ENCODE data around the gene OCEL1.
"Not testable (repeated sequence)": the region's sequence is repeated elsewhere in the genome, so short reads cannot be mapped to it uniquely, and the experiment has no call there.

Gene OCEL1, protein sequence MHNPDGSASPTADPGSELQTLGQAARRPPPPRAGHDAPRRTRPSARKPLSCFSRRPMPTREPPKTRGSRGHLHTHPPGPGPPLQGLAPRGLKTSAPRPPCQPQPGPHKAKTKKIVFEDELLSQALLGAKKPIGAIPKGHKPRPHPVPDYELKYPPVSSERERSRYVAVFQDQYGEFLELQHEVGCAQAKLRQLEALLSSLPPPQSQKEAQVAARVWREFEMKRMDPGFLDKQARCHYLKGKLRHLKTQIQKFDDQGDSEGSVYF

DNA sequence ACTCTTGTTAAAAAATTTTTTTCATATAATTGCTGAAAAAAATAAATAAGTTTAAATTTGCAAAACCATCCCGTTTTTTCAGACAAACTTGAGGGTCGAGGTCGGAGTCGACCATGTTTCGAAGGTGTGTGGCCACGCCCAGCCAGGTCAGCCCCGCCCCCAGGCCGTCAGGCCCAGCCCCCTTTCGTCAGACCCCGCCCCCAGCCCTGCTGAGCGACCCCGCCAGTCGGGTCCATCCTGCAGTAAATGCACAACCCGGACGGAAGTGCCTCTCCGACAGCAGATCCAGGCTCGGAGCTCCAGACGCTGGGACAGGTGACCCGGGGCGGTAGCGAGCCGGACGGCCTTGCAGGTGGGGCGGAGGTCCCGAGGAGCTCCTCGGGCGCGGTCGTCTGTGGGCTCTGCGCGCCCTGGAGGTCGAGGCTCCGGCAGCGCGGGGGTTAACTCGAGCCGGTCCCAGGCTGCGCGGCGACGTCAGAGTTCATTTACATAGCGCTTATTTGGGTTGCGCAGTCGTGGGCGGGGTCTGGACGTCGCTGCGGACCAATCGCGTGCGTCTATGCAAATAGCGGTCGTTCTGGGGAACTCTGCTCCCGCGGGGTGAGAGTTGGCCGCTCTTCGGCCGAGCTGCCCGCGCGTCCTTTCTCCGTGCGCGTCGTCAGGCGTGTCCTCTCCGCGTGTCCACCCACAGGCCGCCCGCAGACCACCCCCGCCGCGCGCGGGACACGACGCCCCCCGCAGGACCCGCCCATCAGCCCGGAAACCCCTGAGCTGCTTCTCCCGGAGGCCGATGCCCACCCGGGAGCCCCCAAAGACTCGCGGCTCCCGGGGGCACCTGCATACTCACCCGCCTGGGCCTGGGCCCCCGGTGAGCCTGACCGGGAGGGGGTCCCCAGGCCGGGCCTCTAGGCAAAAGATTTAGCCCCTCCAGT is at the start of gene OCEL1:
TSS of gene OCEL1 (plus strand) at position 225 of the 932 bp plus-strand sequence. CDS start at position 247, 22 bp downstream.
- peak; percentile 94 for DNase-seq (ENCODE audit: low read depth)

DNA sequence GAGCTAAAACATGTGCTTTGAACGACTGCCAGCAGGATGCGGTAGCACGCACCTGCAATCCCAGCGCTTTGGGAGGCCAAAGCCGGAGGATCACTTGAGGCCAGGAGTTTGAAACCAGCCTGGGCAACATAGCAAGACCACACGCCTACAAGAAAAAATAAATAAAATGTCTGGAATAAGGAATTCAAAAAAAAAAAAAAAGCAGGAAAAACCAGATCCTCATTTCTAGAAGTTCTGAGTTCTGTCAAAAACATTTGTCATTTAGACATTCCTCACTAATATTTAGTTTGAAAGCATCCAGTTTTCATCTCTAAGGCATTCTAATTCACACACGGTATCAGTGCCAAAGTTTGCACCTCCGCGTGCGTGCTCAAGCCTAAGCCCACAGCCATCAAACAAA is 47.7 kb upstream of the OCEL1 start:
- no peak for DNase-seq (ENCODE audit: low read depth)

DNA sequence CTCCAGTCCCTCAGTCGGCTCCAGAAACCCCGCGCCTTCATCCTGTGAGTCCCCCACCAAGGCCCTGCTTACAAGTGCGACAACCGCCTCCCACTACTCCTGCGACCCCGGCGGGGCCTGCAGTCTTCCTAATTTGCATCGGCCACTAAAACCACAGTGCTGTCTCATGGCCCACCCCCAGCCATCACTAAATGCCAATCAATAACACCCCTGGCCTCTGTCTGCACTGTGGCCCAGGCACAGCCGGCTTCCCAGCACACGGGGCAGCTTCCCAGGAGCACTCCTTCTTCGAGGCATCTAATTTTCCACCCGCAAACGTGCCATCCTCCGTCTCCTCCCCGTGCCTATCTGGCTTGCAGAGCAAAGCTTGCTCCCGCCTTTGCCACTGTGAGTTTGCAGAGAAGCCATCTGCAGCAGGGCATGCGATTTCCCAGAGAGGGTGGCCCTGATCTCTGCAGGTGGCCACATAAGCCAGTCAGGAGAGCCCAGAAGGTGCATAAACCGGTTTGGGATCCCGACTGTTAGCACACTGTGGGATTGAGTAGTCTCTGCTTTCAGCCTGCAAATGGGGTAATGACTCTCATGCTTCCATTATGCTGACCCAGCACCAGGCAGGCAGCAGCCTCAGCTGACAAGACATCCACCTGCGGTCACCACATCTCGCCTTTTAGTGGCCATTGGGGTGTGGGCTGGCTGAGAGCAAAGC is 44.9 kb upstream of the OCEL1 start:
- DNase-seq (ENCODE audit: low read depth), result no peak

DNA sequence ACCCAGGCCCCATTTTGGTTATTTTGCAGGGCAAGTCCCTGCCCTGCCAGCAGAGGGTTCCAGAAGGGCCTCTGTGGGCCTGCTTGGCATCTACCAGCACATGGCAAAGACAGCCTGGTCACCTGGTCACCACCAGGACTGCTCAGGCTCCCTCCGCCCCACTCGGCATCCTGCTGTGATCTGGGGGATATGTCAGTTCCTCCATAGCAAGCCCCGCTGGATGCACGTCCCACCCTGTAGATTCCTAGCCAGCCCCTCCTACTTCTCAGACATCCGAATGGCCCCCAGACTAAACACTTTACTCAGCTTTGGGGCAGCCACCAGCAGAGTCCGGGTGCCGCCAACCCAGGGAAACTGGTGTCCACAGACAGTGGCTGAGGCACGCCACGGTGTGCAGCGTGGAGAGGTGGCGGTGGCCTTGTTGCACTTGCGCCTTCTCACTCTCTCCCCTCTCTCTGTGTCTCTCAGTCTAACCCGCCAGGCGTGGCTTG is 42.7 kb upstream of the OCEL1 start:
- peak; percentile 15 for DNase-seq (ENCODE audit: low read depth)

DNA sequence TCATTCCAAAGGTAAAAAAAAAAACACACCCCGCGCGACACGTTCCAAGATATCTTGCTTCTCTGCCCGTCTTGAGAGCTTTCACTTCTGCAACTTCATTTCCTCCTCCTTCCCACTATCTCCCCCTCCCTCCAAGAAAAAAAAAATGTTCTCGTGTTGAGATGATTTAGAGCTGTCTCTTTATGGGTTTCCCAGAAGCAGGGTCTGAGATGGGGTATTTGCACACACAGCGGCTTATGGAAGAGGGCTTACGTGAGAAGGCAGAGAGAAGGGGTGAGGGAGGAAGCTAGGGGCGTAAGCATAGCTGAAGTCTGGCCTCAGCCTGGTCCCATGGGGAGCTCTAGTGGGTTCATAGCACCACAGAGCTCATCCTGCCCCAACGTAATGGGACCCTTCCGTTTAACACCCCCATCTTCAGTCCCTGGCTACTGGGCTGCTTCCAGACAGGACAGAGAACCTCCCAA is 42.1 kb upstream of the OCEL1 start:
- no peak for DNase-seq (ENCODE audit: low read depth)

DNA sequence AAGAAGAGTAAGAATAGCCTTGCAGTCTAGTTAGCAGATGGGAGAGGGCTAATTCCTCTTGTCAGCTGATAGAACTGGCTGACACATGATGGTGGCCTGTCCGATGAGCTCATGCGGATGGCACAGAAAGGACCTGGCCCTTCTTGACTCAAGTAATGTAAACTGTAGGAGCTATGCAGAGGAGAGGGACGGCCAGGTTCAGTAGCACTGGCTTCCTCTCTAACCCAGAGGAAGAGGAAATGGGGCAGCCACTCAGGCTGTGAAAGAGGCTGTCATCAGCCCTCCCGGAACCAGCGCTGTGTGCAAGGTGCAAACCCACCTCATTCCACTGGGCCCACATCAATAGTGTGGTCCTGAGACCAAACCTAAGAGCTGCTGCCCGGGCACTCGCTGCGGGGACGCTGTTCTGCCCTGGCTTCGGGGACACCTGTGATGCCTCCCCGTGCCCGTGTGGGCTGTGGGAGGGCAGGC is 41.6 kb upstream of the OCEL1 start:
- peak; percentile 11 for DNase-seq (ENCODE audit: low read depth)

DNA sequence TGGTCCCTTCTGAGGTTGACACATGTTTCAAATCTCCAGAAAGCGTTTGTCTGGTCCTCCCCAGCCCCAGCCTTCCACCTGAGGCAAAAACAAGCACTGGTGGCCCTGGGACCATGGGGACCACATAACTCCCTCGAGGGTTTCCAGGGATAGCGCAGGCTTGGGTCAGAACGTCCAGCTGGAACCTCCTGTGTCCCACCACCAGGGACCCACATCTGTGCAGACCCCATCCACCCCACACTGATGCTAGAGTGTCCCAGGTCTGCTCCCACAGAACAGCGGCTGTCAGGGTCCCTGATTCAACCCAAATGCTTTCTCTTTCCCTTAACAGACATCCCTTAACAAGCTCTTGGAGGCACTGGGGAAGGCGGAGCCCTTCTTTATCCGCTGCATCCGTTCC is 40.4 kb upstream of the OCEL1 start:
- DNase-seq (ENCODE audit: low read depth), result no peak

DNA sequence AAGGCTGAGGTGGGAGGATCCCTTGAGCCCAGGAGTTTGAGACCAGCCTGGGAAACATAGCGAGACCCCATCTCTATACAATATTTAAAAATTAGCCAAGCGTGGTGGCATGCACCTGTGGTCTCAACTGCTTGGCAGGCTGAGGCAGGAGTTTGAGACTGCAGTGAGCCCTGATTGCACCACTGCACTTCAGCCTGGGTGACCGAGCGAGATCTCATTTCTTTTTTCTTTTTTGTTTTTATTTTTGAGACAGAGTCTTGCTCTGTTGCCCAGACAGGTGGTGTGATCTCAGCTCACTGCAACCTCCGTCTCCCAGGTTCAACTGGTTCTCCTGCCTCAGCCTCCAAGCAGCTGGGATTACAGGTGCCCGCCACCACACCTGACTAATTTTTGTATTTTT is 34.3 kb upstream of the OCEL1 start:
- not testable (repeated sequence) for DNase-seq (ENCODE audit: low read depth)

DNA sequence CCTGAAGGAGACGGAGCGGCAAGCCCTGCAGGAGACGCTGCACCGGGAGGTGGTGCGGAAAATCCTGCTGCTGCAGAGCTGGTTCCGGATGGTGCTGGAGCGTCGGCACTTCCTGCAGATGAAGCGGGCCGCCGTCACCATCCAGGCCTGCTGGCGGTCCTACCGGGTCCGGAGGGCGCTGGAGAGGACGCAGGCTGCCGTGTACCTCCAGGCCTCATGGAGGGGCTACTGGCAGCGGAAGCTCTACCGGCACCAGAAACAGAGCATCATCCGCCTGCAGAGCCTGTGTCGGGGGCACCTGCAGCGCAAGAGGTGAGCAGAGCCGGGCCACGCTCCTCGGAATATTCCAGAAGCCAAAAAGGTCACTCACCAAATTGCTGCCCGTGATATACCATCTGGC is 33.3 kb upstream of the OCEL1 start:
- DNase-seq (ENCODE audit: low read depth), result no peak

DNA sequence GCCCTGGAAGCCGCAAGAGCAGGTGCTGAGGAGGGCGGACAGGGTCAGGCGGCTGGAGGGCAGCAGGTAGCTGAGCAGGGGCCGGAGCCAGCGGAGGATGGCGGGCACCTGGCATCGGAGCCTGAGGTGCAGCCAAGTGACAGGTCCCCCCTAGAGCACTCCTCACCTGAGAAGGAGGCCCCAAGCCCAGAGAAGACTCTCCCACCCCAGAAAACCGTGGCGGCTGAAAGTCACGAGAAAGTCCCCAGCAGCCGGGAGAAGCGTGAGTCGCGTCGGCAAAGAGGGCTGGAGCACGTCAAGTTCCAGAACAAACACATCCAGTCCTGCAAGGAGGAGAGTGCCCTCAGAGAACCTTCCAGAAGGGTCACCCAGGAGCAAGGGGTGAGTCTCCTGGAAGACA is 31.4 kb upstream of the OCEL1 start:
- DNase-seq (ENCODE audit: low read depth), result no peak

DNA sequence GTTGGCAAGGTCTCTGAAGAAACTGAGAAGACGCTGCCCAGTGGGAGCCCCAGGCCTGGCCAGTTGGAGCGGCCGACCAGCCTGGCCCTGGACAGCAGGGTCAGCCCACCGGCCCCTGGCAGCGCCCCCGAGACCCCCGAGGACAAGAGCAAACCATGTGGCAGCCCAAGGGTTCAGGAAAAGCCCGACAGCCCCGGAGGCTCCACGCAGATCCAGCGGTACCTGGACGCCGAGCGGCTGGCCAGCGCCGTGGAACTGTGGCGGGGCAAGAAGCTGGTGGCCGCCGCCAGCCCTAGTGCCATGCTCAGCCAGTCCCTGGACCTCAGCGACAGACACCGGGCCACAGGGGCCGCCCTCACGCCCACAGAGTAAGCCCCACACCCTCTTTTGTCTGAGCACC is 30.9 kb upstream of the OCEL1 start:
- no peak for DNase-seq (ENCODE audit: low read depth)

DNA sequence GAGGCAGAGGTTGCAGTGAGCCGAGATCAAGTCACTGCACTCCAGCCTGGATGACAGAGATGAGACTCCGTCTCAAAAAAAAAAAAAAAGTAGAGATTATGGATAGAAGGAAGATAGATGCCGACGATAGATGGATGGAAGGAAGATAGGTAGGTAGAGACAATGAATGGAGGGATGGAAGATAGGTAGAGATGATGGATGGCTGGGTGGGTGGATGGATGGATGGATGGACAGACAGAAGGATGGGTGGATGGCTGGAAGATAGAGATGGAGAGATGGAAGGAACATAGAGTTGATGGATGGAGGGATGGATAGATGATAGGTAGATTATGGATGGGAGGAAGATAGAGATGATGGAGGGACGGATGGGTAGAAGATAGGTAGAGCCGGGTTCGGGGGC is 29.4 kb upstream of the OCEL1 start:
- no peak for DNase-seq (ENCODE audit: low read depth)

DNA sequence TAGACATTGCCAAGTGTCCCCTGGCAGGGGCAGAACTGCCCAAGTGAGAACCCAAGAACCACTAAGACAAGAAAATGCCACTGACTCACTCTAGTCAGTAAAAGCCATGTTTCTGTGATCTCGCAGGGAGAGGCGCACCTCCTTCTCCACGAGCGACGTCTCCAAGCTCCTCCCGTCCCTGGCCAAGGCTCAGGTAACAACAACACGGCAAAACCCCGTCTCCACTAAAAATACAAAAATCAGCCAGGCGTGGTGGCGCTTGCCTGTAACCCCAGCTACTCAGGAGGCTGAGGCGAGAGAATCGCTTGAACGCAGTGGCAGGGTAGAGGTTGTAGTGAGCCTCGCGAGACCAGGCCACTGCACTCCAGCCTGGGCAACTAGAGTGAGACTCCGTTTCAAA is 28.4 kb upstream of the OCEL1 start:
- DNase-seq (ENCODE audit: low read depth), result no peak

DNA sequence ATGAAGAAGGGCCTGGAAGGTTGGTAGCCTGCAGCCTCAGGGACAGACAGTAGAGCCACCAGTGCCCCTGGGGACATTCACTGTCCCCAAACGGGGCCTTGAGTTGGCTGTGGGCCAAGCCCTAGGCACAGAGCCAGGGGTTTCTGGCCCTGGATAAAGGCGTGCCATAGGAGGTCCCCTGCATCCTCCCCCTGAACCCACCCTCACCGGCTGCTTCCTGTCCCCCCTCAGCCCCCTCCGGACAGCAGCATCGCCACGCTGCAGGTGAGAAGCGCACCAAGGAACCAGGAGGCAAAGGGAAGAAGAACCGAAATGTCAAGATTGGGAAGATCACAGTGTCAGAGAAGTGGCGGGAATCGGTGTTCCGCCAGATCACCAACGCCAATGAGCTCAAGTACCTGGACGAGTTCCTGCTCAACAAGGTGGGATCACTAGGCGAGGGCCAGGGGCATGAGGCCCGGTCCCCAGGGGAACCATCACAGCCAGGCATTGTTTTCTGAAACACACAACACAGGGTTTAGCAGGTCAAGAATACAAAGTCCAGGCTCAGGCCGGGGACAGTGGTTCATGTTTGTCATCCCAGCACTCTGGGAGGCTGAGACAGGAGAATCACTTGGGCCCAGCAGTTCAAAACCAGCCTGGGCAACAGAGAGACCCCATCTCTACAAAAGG is 25.5 kb upstream of the OCEL1 start:
- no peak for DNase-seq (ENCODE audit: low read depth)

DNA sequence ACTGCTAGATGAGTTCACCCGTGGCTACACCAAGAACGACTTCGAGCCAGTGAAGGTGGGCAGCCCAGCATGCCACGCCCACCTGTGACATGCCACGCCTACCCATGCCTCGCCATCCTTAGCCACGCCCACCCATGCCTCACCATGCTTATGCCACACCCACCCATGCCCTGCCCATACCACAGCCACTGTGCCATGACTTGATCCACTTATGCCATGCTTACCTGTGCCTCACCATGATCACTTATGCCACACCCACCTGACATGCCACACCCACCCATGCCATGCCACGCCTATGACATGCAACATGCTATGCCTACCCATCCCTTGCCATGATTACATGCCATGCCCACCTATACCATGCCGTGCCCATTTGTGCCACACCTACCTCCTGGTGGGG is 23.8 kb upstream of the OCEL1 start:
- no peak for DNase-seq (ENCODE audit: low read depth)

DNA sequence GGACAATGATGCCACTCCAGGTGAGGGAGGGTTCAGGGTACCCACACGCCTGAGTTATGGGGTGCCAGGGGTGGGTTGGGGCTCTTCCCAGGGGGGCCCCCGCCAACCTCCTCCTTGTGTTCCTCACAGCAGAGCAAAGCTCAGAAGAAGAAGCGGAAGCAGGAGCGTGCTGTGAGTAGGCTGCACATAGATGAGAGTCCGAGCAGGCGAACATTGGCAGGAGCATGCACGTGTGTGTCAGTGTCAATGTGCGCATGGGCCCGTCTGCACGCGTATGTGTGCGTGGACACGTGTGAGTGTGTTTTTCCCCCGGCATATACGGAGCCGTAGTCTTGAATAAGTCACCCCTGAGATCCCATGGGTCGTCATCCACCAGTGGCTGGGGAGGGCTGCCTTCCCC is 23.3 kb upstream of the OCEL1 start:
- DNase-seq (ENCODE audit: low read depth), result no peak

DNA sequence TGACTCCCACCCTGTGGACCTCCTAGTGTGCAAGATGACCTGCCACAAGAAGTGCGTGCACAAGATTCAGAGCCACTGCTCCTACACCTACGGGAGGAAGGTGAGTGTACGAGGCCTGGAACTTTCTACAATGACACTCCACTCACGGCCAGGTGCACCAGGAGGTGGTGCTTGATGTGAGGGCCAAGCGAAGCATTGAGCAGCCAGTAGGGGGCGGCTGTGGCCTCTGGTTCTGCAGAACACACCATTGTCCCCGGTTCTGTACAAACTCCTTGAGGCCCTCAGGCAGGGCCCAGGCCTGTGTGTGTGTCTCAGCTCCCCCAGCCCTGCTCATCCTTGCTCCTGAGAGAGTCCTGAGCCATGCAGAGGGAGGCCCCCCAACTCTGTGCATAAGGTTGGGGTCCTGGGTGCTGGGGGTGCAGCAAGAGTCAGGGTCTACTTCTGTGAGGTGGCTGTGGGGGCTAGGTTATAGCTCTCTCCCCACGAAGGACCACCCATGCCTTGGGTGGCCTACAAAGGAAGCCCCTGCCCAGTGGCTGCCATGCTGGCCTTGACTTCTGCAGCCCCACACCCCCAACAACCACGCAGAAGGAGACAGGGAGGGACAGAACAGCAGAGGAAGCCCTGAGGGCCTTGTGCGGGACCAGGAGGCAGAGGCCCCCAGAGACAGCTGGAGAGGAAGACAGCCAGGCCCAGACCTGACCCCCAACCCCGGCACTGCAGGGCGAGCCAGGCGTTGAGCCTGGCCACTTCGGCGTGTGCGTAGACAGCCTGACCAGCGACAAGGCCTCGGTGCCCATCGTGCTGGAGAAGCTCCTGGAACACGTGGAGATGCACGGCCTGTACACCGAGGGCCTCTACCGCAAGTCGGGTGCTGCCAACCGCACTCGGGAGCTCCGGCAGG is 20.5 kb upstream of the OCEL1 start:
- peak; percentile 52 for DNase-seq (ENCODE audit: low read depth)

DNA sequence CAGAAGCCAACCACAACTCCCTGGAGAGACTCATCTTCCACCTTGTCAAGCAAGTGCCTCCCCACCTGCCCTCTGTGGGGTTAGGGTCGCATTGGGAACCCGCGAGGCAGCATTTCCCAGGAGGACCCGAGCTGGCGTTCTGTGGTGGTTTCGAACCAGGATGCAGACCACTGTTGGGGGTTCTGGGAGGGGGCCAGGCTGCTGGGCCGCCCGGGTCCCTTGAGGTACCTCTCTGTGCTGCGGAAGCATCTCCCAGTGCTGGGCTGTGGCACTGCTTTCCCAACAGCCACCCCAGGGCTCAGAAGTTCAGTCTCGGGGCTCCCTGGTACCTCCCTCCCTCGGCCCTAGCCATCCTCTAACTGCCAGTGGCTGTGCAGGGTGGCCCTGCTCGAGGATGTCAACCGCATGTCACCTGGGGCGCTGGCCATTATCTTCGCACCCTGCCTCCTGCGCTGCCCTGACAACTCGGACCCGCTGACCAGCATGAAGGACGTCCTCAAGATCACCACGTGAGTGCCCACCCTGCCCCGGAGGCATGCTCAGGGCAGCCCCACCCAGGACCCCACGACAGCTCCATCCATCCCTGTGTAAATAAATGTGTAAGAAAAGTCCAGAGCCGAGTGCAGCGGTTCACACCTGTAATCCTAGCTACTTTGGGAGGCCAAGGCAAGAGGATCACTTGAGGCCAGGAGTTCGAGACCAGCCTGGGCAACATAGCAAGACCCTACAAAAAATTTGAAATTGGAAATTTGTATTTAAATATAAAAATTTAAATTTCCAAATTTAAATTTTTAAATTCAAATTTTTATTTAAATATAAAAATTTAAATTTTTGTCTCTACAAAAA is 19.1 kb upstream of the OCEL1 start:
- DNase-seq (ENCODE audit: low read depth), result no peak

DNA sequence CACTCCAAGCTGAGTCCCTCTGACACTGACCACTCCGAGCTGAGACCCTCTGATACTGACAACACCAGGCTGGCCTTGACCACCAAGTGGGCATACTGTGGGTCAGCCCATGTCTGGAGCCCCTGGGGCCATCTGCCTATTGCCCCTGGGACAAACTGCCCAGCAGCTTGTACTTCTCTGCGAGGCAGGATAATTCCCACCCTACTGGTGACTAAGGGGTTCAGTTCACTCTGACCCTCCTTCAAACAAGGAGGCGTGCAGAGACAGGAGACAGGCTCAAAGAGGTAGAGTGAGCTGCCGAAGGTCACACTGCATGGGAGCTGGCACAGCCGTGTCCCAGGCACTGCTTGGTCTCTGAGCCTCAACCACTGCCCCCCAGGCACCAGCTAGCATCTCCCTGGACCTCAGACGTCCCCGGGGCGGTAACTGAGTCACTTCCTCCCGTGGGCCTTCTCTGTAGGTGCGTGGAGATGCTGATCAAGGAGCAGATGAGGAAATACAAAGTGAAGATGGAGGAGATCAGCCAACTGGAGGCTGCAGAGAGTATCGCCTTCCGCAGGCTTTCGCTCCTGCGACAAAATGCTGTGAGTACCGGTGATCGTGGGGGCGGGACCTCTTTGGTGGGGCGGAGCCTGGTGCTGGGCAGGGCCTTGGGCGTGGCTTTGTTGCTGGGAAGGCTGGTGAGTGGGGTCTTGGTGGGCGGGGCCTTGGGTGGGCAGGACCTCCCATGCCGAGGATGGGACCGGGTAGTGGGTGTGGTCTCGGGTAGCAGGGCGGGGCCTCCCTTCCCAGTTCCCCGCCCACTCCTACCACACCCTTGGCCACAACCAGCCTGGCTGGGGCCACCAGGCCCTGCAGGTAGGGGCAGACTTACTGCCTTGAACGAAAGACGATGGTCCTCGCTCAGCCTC is 16.6 kb upstream of the OCEL1 start:
- DNase-seq (ENCODE audit: low read depth), result peak; percentile 62

Data from activated T-cell treated with anti-CD3 and anti-CD28 coated beads for 48 hours (primary cell).